ENCODE data around the gene FRY. TPM values are rescaled to one million over a fixed set of nuclear protein-coding genes. Genes with fewer than 3 reads are reported as not detected.

FRY gene
- total and polyA plus RNA-seq, 9 of the 15 experiments (the other 6 are each of a cell fraction or from before 2014, with no cell fraction given) = 0.03 to 0.31 (median 0.11) TPM; not detected in 3

- H3K9me1 ChIP-seq (ENCODE audit: control insufficient read depth, insufficient read depth, low read length) = no peaks in the 10 kb centered on the region
- H3K4me3 ChIP-seq = no peak overlapping the region
- no peak overlapping the region for H2AFZ ChIP-seq (ENCODE audit: low read depth, low read length)
- WGBS (ENCODE audit: insufficient coverage, low coverage, missing lambda C conversion rate) = 1% methylated on average over 7 of the region's 10 CpGs
- H3K4me1 ChIP-seq (replicated peaks in 1 of 2; ENCODE audit: control insufficient read depth in 2 of 2, insufficient read depth in 2 of 2, low read length in 2 of 2) = no peaks in the 10 kb centered on the region
- no peak overlapping the region for H3K4me2 ChIP-seq (ENCODE audit: insufficient read depth, low read length)
- TF ChIP-seq BHLHE40 (IDR thresholded peaks at IDR 0.05; ENCODE audit: low read length) (no peak), PCBP2 (IDR thresholded peaks at IDR 0.05; ENCODE audit: low read depth, low read length, poor library complexity, severe bottlenecking) (no peak), HLTF (IDR thresholded peaks at IDR 0.05) (no peak), ELF4 (CRISPR knock-in tag; IDR thresholded peaks at IDR 0.05) (no peak)
- ATAC-seq (no peak), DNase-seq (ENCODE audit: extremely low read depth in 1 of 4, low spot score in 3 of 4) (no peak), FAIRE-seq (no peak)
- no TSS peak for BruUV-seq (replicated peaks)
- POLR2A ChIA-PET = interaction anchor here (0.7 kb wide), 1 partner anchor 493 kb away, joined by 3 read pairs; no protein-coding TSS in a partner anchor
- H3K27me3 ChIP-seq (ENCODE audit: control insufficient read depth in 2 of 2, insufficient read depth in 2 of 2, low read length in 2 of 2) = peaks cover 5 to 7% of the 10 kb centered on the region in 2 experiments; a peak in 4 of 5 replicates
- H3K79me2 ChIP-seq (ENCODE audit: control insufficient read depth, insufficient read depth, low read length) = no peaks in the 10 kb centered on the region
- no peak overlapping the region for H3K9ac ChIP-seq (ENCODE audit: insufficient read depth in 1 of 2, low read depth in 2 of 2, low read length in 2 of 2)
- no peaks in the 10 kb centered on the region for H3K36me3 ChIP-seq (ENCODE audit: control insufficient read depth, insufficient read depth, low read length)
- H3K27ac ChIP-seq (ENCODE audit: extremely low read depth, low read depth, low read length) = no peak overlapping the region
- H4K20me1 ChIP-seq (replicated peaks; ENCODE audit: control insufficient read depth, insufficient read depth, low read length) = no peaks in the 10 kb centered on the region
- no peaks in the 10 kb centered on the region for H3K9me3 ChIP-seq (replicated peaks; ENCODE audit: control insufficient read depth, insufficient read depth, low read depth, low read length)
- CTCF ChIA-PET (ENCODE audit: low intra/inter-chr PET ratio) = no interaction called here
- in situ Hi-C loops (cut with MboI) (no loop called here), intact Hi-C loops (cut with micrococcal nuclease) (no loop called here)
Measured at GRCh38 chr13:32254916-32255723, 223.5 kb downstream of the FRY start.

- no peak overlapping the region for H3K4me2 ChIP-seq (ENCODE audit: insufficient read depth, low read length)
- ChIA-PET POLR2A (no interaction called here), CTCF (ENCODE audit: low intra/inter-chr PET ratio) (no interaction called here)
- no peaks in the 10 kb centered on the region for H3K36me3 ChIP-seq (ENCODE audit: control insufficient read depth, insufficient read depth, low read length)
- H4K20me1 ChIP-seq (replicated peaks; ENCODE audit: control insufficient read depth, insufficient read depth, low read length) = no peaks in the 10 kb centered on the region
- no peak overlapping the region for H3K9ac ChIP-seq (ENCODE audit: insufficient read depth in 1 of 2, low read depth in 2 of 2, low read length in 2 of 2)
- no peak overlapping the region for H3K4me3 ChIP-seq
- in situ Hi-C loops (cut with MboI) (no loop called here), intact Hi-C loops (cut with micrococcal nuclease) (no loop called here)
- no peaks in the 10 kb centered on the region for H3K9me3 ChIP-seq (replicated peaks; ENCODE audit: control insufficient read depth, insufficient read depth, low read depth, low read length)
- no peaks in the 10 kb centered on the region for H3K79me2 ChIP-seq (ENCODE audit: control insufficient read depth, insufficient read depth, low read length)
- FAIRE-seq (no peak), ATAC-seq (no peak), DNase-seq (ENCODE audit: extremely low read depth in 1 of 4, low spot score in 3 of 4) (no peak)
- H3K27me3 ChIP-seq (ENCODE audit: control insufficient read depth in 2 of 2, insufficient read depth in 2 of 2, low read length in 2 of 2) = peaks cover 5 to 6% of the 10 kb centered on the region in 2 experiments; a peak in 3 of 5 replicates
- no peak overlapping the region for H3K27ac ChIP-seq (ENCODE audit: extremely low read depth, low read depth, low read length)
- 0% methylated on average over 6 of the region's 6 CpGs for WGBS (ENCODE audit: insufficient coverage, low coverage, missing lambda C conversion rate)
- no TSS peak for BruUV-seq (replicated peaks)
- H3K4me1 ChIP-seq (replicated peaks in 1 of 2; ENCODE audit: control insufficient read depth in 2 of 2, insufficient read depth in 2 of 2, low read length in 2 of 2) = no peaks in the 10 kb centered on the region
- no peak overlapping the region for H2AFZ ChIP-seq (ENCODE audit: low read depth, low read length)
- no peaks in the 10 kb centered on the region for H3K9me1 ChIP-seq (ENCODE audit: control insufficient read depth, insufficient read depth, low read length)
- TF ChIP-seq ADNP (tag; IDR thresholded peaks at IDR 0.05) = no peak
- no peak for TF ChIP-seq DACH1 (IDR thresholded peaks at IDR 0.05; ENCODE audit: partially characterized antibody)
- no peak for TF ChIP-seq CEBPG (CRISPR knock-in tag; IDR thresholded peaks at IDR 0.05)
- peak in 1 of 2 experiments; percentile 64; a peak in 2 of 4 replicates for TF ChIP-seq CEBPG (tag; conservative IDR thresholded peaks at IDR 0.05 in 1 of 2, IDR thresholded peaks at IDR 0.05 in 1 of 2)
- peak; percentile 38; the same call in 1 of the 2 replicates for TF ChIP-seq GABPA (tag; conservative IDR thresholded peaks at IDR 0.05; ENCODE audit: low read depth)
- TF ChIP-seq RAD21 (CRISPR knock-in tag; conservative IDR thresholded peaks at IDR 0.05 in 1 of 2, IDR thresholded peaks at IDR 0.05 in 1 of 2) = no peak
- no peak for TF ChIP-seq PHF8 (IDR thresholded peaks at IDR 0.05; ENCODE audit: borderline replicate concordance, low read length)
Measured at GRCh38 chr13:32255724-32256109, 224.1 kb downstream of the FRY start.

Data from K562 (cell line).